OCI-LY1 (cell line): ENCODE data around the gene CTNNA1.

ENCODE experiments used
- H2AFZ ChIP-seq: fragments of 200-600 bp; sonication (generic), shearing (Covaris generic); 2 replicates; pipeline ENCODE4 v1.6.0; 2014; ENCODE audit warnings: antibody characterized with exemption, mild to moderate bottlenecking, low read length
- H3F3A ChIP-seq: fragments of 200-600 bp; sonication (generic), shearing (Covaris generic); 2 replicates; pipeline ENCODE4 v1.6.0; 2014; ENCODE audit warnings: mild to moderate bottlenecking, antibody characterized with exemption, low read length, moderate library complexity; ENCODE audit not compliant: insufficient read depth
- H3K27ac ChIP-seq: fragments of 200-600 bp; sonication (generic); 2 replicates; pipeline ENCODE4 v1.5.1; 2014; ENCODE audit warnings: low read length, mixed run types, mild to moderate bottlenecking, low read depth; ENCODE audit not compliant: poor library complexity, severe bottlenecking
- H3K27me3 ChIP-seq: fragments of 200-600 bp; sonication (generic); 2 replicates; pipeline ENCODE4 v1.6.0; 2014; ENCODE audit warnings: antibody characterized with exemption, mild to moderate bottlenecking, low read length, moderate library complexity; ENCODE audit not compliant: insufficient read depth
- H3K36me3 ChIP-seq: fragments of 200-600 bp; sonication (generic); 2 replicates; pipeline ENCODE4 v1.6.1; 2014; ENCODE audit warnings: mild to moderate bottlenecking, antibody characterized with exemption, low read length, moderate library complexity, mixed read lengths; ENCODE audit not compliant: insufficient read depth
- H3K4me1 ChIP-seq: fragments of 200-600 bp; sonication (generic); 2 replicates; pipeline ENCODE4 v1.5.1; 2014; ENCODE audit warnings: mild to moderate bottlenecking, low read length, moderate library complexity; ENCODE audit not compliant: insufficient read depth, severe bottlenecking
- H3K4me2 ChIP-seq: fragments of 200-600 bp; sonication (generic), shearing (Covaris generic); 2 replicates; pipeline ENCODE4 v1.6.1; 2014; ENCODE audit warnings: low read length
- H3K4me3 ChIP-seq: fragments of 200-600 bp; sonication (generic); 2 replicates; pipeline ENCODE4 v1.5.1; 2014; ENCODE audit warnings: low read length, low read depth, mild to moderate bottlenecking, mixed read lengths; ENCODE audit not compliant: poor library complexity, severe bottlenecking
- H3K79me2 ChIP-seq: fragments of 200-600 bp; shearing (Covaris generic); 2 replicates; pipeline ENCODE4 v1.6.1; 2016; ENCODE audit warnings: mixed run types, low read length, mixed read lengths; ENCODE audit not compliant: insufficient read depth
- H3K9ac ChIP-seq: fragments of 200-600 bp; sonication (generic), shearing (Covaris generic); 2 replicates; pipeline ENCODE4 v1.6.1; 2014; ENCODE audit warnings: mild to moderate bottlenecking, low read length, mixed read lengths
- H3K9me2 ChIP-seq: fragments of 200-600 bp; sonication (generic), shearing (Covaris generic); 2 replicates; pipeline ENCODE4 v1.6.1; 2014; ENCODE audit warnings: low read depth, mild to moderate bottlenecking, low read length, mixed read lengths
- H3K9me3 ChIP-seq: fragments of 200-600 bp; shearing (Covaris generic); 2 replicates; pipeline ENCODE4 v1.6.1; 2014; ENCODE audit warnings: low read length, mixed read lengths
- H4K20me1 ChIP-seq: fragments of 200-600 bp; sonication (generic), shearing (Covaris generic); 2 replicates; pipeline ENCODE4 v1.6.0; 2016; ENCODE audit warnings: mild to moderate bottlenecking, low read length; ENCODE audit not compliant: insufficient read depth
- EZH2 ChIP-seq: fragments of 200-600 bp; sonication (generic), shearing (Covaris generic); IDR thresholded peaks from 2 replicates; pipeline ENCODE4 v1.8.0; 2017; ENCODE audit warnings: borderline replicate concordance, mixed run types, mild to moderate bottlenecking, antibody characterized with exemption, low read length, moderate library complexity, mixed read lengths
- TF ChIP-seq, protein P1 (sequence below): fragments of 200-600 bp; sonication (generic), shearing (Covaris generic); IDR thresholded peaks from 2 replicates; pipeline ENCODE4 v1.5.1; 2017; ENCODE audit warnings: mild to moderate bottlenecking, antibody characterized with exemption, low read length, moderate library complexity, mixed read lengths

CTNNA1 gene

DNA sequence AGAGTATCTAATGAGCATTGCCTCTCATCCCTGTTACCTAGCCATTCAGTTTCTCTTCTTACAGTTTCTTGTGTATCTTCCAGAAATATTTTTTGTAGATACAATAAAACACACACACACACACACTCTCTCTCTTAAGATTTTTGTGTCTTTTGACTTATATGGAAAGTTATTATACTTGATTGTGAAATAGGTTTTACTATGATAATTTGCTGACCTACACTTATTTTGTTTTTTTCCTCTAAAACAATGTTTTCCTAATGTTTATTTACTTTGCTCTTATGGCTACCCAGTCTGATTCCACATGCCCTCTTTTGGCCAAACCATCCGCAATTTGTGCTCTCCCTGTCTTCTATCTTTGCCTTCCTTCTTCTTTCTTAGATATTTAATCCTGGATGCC is 96.7 kb downstream of the CTNNA1 start:
- H3K9ac ChIP-seq, result no peak overlapping the region
- H3K79me2 ChIP-seq, result no peaks in the 10 kb centered on the region
- H3K4me2 ChIP-seq, result no peak overlapping the region
- H2AFZ ChIP-seq, result no peak overlapping the region
- no peaks in the 10 kb centered on the region for H3K9me2 ChIP-seq
- no peaks in the 10 kb centered on the region for H3K4me1 ChIP-seq
- no peaks in the 10 kb centered on the region for H3K9me3 ChIP-seq
- no peak for TF ChIP-seq EZH2
- TF ChIP-seq, protein P1, sequence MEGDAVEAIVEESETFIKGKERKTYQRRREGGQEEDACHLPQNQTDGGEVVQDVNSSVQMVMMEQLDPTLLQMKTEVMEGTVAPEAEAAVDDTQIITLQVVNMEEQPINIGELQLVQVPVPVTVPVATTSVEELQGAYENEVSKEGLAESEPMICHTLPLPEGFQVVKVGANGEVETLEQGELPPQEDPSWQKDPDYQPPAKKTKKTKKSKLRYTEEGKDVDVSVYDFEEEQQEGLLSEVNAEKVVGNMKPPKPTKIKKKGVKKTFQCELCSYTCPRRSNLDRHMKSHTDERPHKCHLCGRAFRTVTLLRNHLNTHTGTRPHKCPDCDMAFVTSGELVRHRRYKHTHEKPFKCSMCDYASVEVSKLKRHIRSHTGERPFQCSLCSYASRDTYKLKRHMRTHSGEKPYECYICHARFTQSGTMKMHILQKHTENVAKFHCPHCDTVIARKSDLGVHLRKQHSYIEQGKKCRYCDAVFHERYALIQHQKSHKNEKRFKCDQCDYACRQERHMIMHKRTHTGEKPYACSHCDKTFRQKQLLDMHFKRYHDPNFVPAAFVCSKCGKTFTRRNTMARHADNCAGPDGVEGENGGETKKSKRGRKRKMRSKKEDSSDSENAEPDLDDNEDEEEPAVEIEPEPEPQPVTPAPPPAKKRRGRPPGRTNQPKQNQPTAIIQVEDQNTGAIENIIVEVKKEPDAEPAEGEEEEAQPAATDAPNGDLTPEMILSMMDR, result no peak
- H3K27me3 ChIP-seq, result no peaks in the 10 kb centered on the region
- no peak overlapping the region for H3K27ac ChIP-seq
- no peak overlapping the region for H3K4me3 ChIP-seq
- H4K20me1 ChIP-seq, result no peaks in the 10 kb centered on the region
- H3F3A ChIP-seq, result no peaks in the 10 kb centered on the region
- H3K36me3 ChIP-seq, result no peaks in the 10 kb centered on the region

DNA sequence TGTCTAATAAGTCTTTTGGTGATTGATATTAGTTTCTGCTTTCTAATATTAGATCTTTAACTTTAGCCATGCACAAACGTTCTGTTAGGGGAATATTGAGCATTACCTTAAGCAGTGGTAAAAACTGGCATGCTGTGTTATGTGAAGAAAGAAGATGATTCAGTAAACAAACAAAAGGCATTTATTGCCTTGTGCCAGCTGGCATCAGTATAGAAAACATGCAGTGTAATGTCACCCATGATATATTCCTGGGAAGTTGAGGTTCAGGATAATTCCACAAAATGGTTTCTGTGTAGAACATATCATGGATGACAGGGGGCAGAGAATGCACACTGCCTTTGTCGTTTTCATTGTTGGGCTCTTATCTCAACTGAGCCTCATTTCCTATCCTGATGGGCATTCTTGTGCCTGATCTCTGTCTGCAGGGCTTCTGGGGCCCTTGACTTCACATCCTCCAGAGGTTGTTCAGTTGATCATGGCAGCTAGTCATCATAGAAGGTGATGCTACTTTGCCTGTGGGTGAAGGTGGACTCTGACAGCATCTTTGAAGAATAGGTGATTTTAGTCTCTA is 97.7 kb downstream of the CTNNA1 start:
- Histone ChIP-seq H3F3A (no peaks in the 10 kb centered on the region), H2AFZ (no peak overlapping the region), H3K9me2 (no peaks in the 10 kb centered on the region), H3K4me3 (no peak overlapping the region), H3K36me3 (no peaks in the 10 kb centered on the region), H3K27ac (no peak overlapping the region), H3K4me2 (no peak overlapping the region), H3K27me3 (no peaks in the 10 kb centered on the region), H3K9ac (no peak overlapping the region), H3K9me3 (no peaks in the 10 kb centered on the region), H4K20me1 (no peaks in the 10 kb centered on the region), H3K79me2 (no peaks in the 10 kb centered on the region), H3K4me1 (no peaks in the 10 kb centered on the region)
- no peak for TF ChIP-seq EZH2
- TF ChIP-seq, protein P1, result no peak

DNA sequence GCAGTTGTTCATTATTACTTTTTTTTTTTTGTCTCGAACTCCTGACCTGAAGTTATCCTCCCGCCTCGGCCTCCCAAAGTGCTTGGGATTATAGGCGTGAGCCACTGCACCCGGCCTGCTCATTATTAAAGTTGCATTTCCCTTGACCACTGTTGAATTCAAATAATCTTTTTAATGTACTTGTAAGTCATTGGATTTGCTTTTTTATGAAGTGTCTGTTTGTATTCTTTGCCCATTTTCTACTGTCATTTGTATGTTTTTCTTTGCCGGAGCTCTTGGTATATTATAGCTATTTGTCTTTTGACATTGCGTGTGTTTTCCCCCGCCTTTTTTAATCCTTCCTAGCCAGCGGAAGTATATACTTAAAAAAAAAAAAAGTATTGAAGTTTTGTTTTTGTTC is 99.9 kb downstream of the CTNNA1 start:
- no peaks in the 10 kb centered on the region for H4K20me1 ChIP-seq
- H3F3A ChIP-seq, result no peaks in the 10 kb centered on the region
- TF ChIP-seq, protein P1, result no peak
- TF ChIP-seq EZH2, result no peak
- H3K27me3 ChIP-seq, result no peaks in the 10 kb centered on the region
- no peak overlapping the region for H3K4me2 ChIP-seq
- no peak overlapping the region for H3K27ac ChIP-seq
- no peak overlapping the region for H3K4me3 ChIP-seq
- H2AFZ ChIP-seq, result no peak overlapping the region
- no peaks in the 10 kb centered on the region for H3K4me1 ChIP-seq
- no peaks in the 10 kb centered on the region for H3K9me3 ChIP-seq
- no peaks in the 10 kb centered on the region for H3K79me2 ChIP-seq
- no peaks in the 10 kb centered on the region for H3K9me2 ChIP-seq
- H3K36me3 ChIP-seq, result no peaks in the 10 kb centered on the region
- no peak overlapping the region for H3K9ac ChIP-seq
